Upper lobe of left lung (tissue), 6 donors: ENCODE data around the gene PEA15. TPM values are rescaled to one million over a fixed set of nuclear protein-coding genes. Genes with fewer than 3 reads are reported as not detected.
A peak's percentile ranks its signal among the peaks of the same experiment; 100 is the strongest.

Experiments used
- ATAC-seq, 2 donors: fragments of 200-7000 bp; cut with Tn5 transposase; one replicate each; pipeline ENCODE4 v1.9.1; 2022; ENCODE audit warnings: mild to moderate bottlenecking in 2 of 2, moderate library complexity in 2 of 2; ENCODE audit not compliant: low FRiP score in 2 of 2
- DNase-seq, 2 donors: peaks; one replicate each; pipeline ENCODE4 v3.0.0-alpha.2; 2019 to 2020
- H3K27ac ChIP-seq, 4 donors: fragments of 200-600 bp; sonication (generic); one replicate each; pipeline ENCODE4 v1.5.1; 2016 to 2019
- H3K27me3 ChIP-seq, 4 donors: fragments of 200-600 bp; sonication (generic); one replicate each; pipeline ENCODE4 v1.5.1; 2017 to 2019
- H3K36me3 ChIP-seq, 4 donors: fragments of 200-600 bp; sonication (generic); one replicate each; pipeline ENCODE4 v1.5.1; 2016 to 2019
- H3K4me1 ChIP-seq, 4 donors: fragments of 200-600 bp; sonication (generic); one replicate each; pipeline ENCODE4 v1.5.1; 2018 to 2019
- H3K4me3 ChIP-seq, 4 donors: fragments of 200-600 bp; sonication (generic); one replicate each; pipeline ENCODE4 v1.5.1; 2017 to 2019; ENCODE audit warnings: mild to moderate bottlenecking in 2 of 4, moderate library complexity in 1 of 4
- H3K9me3 ChIP-seq, 4 donors: fragments of 200-600 bp; sonication (generic); one replicate each; pipeline ENCODE4 v1.5.1; 2018 to 2019
- EP300 ChIP-seq, 4 donors: sonication (generic); formaldehyde crosslinking; IDR thresholded peaks; one replicate each; pipeline ENCODE4 v1.5.1; 2017; ENCODE audit warnings: antibody characterized with exemption in 4 of 4, control low read depth in 2 of 4
- POLR2A ChIP-seq, 4 donors: fragments of 450-650 bp; IDR thresholded peaks; one replicate each; pipeline ENCODE4 v1.5.1; 2016 to 2017; ENCODE audit warnings: antibody characterized with exemption in 4 of 4, mild to moderate bottlenecking in 2 of 4
- POLR2AphosphoS5 ChIP-seq, 2 donors: sonication (generic); formaldehyde crosslinking; IDR thresholded peaks; one replicate each; pipeline ENCODE4 v1.5.1; 2017; ENCODE audit warnings: antibody characterized with exemption in 2 of 2
- WGBS, 2 donors: methylation state at CpG; one replicate each; pipeline ENCODE4 v1.1.5; 2017 to 2018; 5-methylcytosine and 5-hydroxymethylcytosine counted together
- total RNA-seq, 6 donors: library from RNA; depleted of rRNA in 4 of 6; stranded (reverse); fragments of >200 nt in 4 of 6; gene quantifications; one replicate each; pipeline versions ENCODE4 v1.1.0 to v1.2.1, GENCODE V29; 2016 to 2021
- TF ChIP-seq, protein P1 (sequence below), 6 experiments: fragments of 450-650 bp in 4 of 6; fragments of 200-600 bp in 2 of 6; sonication (generic) in 2 of 6; IDR thresholded peaks; one replicate each; pipeline ENCODE4 v1.5.1; 2016 to 2019; ENCODE audit warnings: antibody characterized with exemption in 6 of 6
- donor health status: DM: no; HTN: no; CAD: no; lungs with moderate emphysema.
- donor health status: DM: no; HTN: yes; CAD: no; lungs with severe emphysema.

PEA15 gene
- total RNA-seq, 6 donors from 2014 or later: 30.4 to 174 (median 67.9) TPM

GRCh38 chr1:160209321-160210046 is 4.3 kb downstream of the PEA15 start:
- Histone ChIP-seq H3K4me3 (no peak overlapping the region), H3K27me3 (no peaks in the 10 kb centered on the region), H3K4me1 (peaks cover 50 to 57% (median 55%) of the 10 kb centered on the region in 4 donors), H3K9me3 (no peaks in the 10 kb centered on the region), H3K36me3 (peaks cover 15 to 63% (median 32%) of the 10 kb centered on the region in 4 donors), H3K27ac (peak overlapping the region in 3 of 4 donors; percentile 16 to 96 (median 88))
- 65 to 68% methylated on average over 6 to 7 of the region's 7 CpGs for WGBS, 2 donors
- ATAC-seq: no peak
- no peak for DNase-seq
- TF ChIP-seq POLR2AphosphoS5 (IDR thresholded peaks at IDR 0.05): no peak
- no peak for TF ChIP-seq POLR2A (IDR thresholded peaks at IDR 0.05)
- TF ChIP-seq, protein P1, sequence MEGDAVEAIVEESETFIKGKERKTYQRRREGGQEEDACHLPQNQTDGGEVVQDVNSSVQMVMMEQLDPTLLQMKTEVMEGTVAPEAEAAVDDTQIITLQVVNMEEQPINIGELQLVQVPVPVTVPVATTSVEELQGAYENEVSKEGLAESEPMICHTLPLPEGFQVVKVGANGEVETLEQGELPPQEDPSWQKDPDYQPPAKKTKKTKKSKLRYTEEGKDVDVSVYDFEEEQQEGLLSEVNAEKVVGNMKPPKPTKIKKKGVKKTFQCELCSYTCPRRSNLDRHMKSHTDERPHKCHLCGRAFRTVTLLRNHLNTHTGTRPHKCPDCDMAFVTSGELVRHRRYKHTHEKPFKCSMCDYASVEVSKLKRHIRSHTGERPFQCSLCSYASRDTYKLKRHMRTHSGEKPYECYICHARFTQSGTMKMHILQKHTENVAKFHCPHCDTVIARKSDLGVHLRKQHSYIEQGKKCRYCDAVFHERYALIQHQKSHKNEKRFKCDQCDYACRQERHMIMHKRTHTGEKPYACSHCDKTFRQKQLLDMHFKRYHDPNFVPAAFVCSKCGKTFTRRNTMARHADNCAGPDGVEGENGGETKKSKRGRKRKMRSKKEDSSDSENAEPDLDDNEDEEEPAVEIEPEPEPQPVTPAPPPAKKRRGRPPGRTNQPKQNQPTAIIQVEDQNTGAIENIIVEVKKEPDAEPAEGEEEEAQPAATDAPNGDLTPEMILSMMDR (IDR thresholded peaks at IDR 0.05): no peak
- TF ChIP-seq EP300 (IDR thresholded peaks at IDR 0.05): no peak

DNA sequence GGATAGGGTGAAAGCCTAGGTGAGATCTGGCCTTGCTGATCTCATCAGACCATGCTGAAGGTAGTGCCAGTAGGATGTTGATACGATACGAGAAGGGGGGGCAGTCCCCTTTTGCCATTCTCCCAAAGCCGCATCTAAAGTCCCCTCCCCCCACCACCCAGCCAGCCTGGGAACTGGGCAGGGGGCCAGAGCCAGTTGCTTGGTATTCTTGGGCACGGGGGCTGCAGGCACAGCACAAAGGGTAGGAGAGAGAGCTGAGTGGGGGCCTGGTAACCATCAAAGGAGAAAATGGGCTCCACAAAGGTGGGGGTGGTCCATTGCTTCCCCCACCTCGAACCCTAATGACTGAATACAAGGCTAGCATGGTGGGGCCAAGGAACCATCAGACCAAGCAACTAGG is 5.4 kb downstream of the PEA15 start:
- peak overlapping the region in 2 of 4 donors; percentile 21 to 96 for H3K27ac ChIP-seq
- no peak for ATAC-seq
- H3K36me3 ChIP-seq: peaks cover 15 to 74% (median 43%) of the 10 kb centered on the region in 4 donors

GRCh38 chr1:160211046-160211790 is 6.0 kb downstream of the PEA15 start:
- Histone ChIP-seq H3K4me3 (no peak overlapping the region), H3K27me3 (no peaks in the 10 kb centered on the region), H3K36me3 (peaks cover 21 to 81% (median 49%) of the 10 kb centered on the region in 4 donors), H3K9me3 (no peaks in the 10 kb centered on the region), H3K27ac (peak overlapping the region in 1 of 4 donors; percentile 96), H3K4me1 (peaks cover 41 to 47% (median 46%) of the 10 kb centered on the region in 4 donors)
- ATAC-seq: no peak
- DNase-seq: no peak
- no peak for TF ChIP-seq POLR2A (IDR thresholded peaks at IDR 0.05)
- TF ChIP-seq POLR2AphosphoS5 (IDR thresholded peaks at IDR 0.05): no peak
- TF ChIP-seq, protein P1 (IDR thresholded peaks at IDR 0.05): no peak
- no peak for TF ChIP-seq EP300 (IDR thresholded peaks at IDR 0.05)
- 78 to 84% methylated on average over 10 of the region's 10 CpGs for WGBS, 2 donors

More for the DNA sequence above, 5.4 kb downstream of the PEA15 start:
- no peak for DNase-seq
- whole genome bisulfite sequencing, 2 donors: 65 to 73% methylated on average over 5 of the region's 5 CpGs
- H3K4me3 ChIP-seq: no peak overlapping the region
- TF ChIP-seq POLR2AphosphoS5 (IDR thresholded peaks at IDR 0.05): no peak
- no peak for TF ChIP-seq EP300 (IDR thresholded peaks at IDR 0.05)
- TF ChIP-seq POLR2A (IDR thresholded peaks at IDR 0.05): no peak
- TF ChIP-seq, protein P1 (IDR thresholded peaks at IDR 0.05): no peak
- H3K9me3 ChIP-seq: no peaks in the 10 kb centered on the region
- H3K4me1 ChIP-seq: peaks cover 44 to 51% (median 50%) of the 10 kb centered on the region in 4 donors
- no peaks in the 10 kb centered on the region for H3K27me3 ChIP-seq

- peaks cover 27 to 94% (median 77%) of the 10 kb centered on the region in 4 donors for H3K36me3 ChIP-seq
- H3K27me3 ChIP-seq: no peaks in the 10 kb centered on the region
- WGBS, 2 donors: 76 to 78% methylated on average over 3 of the region's 3 CpGs
- DNase-seq (no peak), ATAC-seq (no peak)
- no peaks in the 10 kb centered on the region for H3K9me3 ChIP-seq
- peaks cover 23 to 45% (median 30%) of the 10 kb centered on the region in 4 donors for H3K4me1 ChIP-seq
- peak overlapping the region in 1 of 4 donors; percentile 23 for H3K27ac ChIP-seq
- no peak overlapping the region for H3K4me3 ChIP-seq
- TF ChIP-seq POLR2A (IDR thresholded peaks at IDR 0.05): no peak
- TF ChIP-seq, protein P1 (IDR thresholded peaks at IDR 0.05): no peak
- no peak for TF ChIP-seq EP300 (IDR thresholded peaks at IDR 0.05)
- TF ChIP-seq POLR2AphosphoS5 (IDR thresholded peaks at IDR 0.05): no peak
Observed at GRCh38 chr1:160214481-160215140, 9.4 kb downstream of the PEA15 start.
